ENCODE results near the gene CDH11. TPM values are rescaled to one million over a fixed set of nuclear protein-coding genes. Genes with fewer than 3 reads are reported as not detected.

Gene CDH11
- total RNA-seq, 2 experiments from 2014 or later: not detected

DNA sequence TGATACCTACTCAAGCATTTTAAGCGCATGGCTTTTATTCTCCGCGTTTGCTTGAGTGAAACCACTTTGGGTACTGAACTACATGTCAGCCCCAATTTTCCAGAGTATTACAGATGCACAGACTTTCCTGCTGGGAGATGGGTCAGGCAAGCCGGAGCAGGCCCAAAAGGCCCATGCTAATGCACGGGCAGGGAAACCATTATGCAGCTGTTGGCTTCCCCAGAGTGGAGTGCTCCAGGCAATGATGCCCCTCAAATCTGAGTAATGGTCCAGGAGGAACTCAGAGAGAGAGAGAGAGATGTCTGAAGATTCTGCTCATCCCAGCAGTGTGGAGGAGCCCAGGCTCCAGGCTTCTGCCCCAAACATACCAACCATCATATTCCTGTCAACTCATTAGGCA lies 80.2 kb downstream of the CDH11 start:
- TF ChIP-seq, protein P1, sequence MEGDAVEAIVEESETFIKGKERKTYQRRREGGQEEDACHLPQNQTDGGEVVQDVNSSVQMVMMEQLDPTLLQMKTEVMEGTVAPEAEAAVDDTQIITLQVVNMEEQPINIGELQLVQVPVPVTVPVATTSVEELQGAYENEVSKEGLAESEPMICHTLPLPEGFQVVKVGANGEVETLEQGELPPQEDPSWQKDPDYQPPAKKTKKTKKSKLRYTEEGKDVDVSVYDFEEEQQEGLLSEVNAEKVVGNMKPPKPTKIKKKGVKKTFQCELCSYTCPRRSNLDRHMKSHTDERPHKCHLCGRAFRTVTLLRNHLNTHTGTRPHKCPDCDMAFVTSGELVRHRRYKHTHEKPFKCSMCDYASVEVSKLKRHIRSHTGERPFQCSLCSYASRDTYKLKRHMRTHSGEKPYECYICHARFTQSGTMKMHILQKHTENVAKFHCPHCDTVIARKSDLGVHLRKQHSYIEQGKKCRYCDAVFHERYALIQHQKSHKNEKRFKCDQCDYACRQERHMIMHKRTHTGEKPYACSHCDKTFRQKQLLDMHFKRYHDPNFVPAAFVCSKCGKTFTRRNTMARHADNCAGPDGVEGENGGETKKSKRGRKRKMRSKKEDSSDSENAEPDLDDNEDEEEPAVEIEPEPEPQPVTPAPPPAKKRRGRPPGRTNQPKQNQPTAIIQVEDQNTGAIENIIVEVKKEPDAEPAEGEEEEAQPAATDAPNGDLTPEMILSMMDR (conservative IDR thresholded peaks at IDR 0.05; ENCODE audit: low read length): no peak
- TF ChIP-seq EZH2phosphoT487 (IDR thresholded peaks at IDR 0.05; ENCODE audit: borderline replicate concordance, low read depth, low read length): no peak

DNA sequence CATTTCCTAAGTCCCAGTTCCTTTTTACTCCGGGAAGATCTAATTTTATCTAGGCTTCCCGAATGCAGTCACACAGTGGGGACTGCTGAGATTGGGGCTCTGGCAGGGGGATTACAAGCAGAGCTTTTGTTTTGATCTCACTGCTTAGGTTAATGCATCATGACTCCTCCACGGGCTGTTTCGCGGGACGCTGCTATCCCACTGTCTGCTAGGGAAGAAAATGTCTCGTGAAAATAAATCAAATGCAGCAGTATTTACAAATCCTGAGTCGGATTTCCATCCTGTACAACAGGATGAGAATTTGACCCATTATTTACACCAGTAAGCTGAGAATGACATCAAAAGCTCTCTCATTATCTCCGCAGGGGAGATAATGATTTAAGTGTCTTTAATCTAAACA lies 83.8 kb downstream of the CDH11 start:
- Histone ChIP-seq H3K4me2 (ENCODE audit: low read length) (no peak overlapping the region), H2AFZ (ENCODE audit: low read length) (no peak overlapping the region), H3K4me1 (ENCODE audit: insufficient read depth, low read length, poor library complexity, severe bottlenecking) (no peaks in the 10 kb centered on the region), H3K79me2 (ENCODE audit: insufficient read depth, low read depth, low read length) (no peaks in the 10 kb centered on the region), H3K9me2 (ENCODE audit: insufficient read depth, low read length) (no peaks in the 10 kb centered on the region), H3K4me3 (ENCODE audit: low read depth, low read length, poor library complexity, severe bottlenecking) (no peak overlapping the region), H3K36me3 (ENCODE audit: insufficient read depth, low read length) (no peaks in the 10 kb centered on the region), H4K20me1 (ENCODE audit: insufficient read depth, low read length) (no peaks in the 10 kb centered on the region), H3K27ac (ENCODE audit: low read depth, low read length, poor library complexity, severe bottlenecking) (no peak overlapping the region), H3K9me3 (ENCODE audit: low read length) (no peaks in the 10 kb centered on the region)
- POLR2A ChIA-PET: no interaction called here
- intact Hi-C loops (cut with micrococcal nuclease; ENCODE audit: unreplicated experiment): no loop called here
- BruUV-seq (replicated peaks): no TSS peak
- DNase-seq (ENCODE audit: low spot score): no peak
- TF ChIP-seq, protein P1 (conservative IDR thresholded peaks at IDR 0.05; ENCODE audit: low read length): no peak
- TF ChIP-seq EZH2phosphoT487 (IDR thresholded peaks at IDR 0.05; ENCODE audit: borderline replicate concordance, low read depth, low read length): no peak
- CTCF ChIA-PET (ENCODE audit: unreplicated experiment): no interaction called here

More for the DNA sequence above, 80.2 kb downstream of the CDH11 start:
- DNase-seq (ENCODE audit: low spot score): no peak
- Histone ChIP-seq H3K4me2 (ENCODE audit: low read length) (no peak overlapping the region), H3K4me1 (ENCODE audit: insufficient read depth, low read length, poor library complexity, severe bottlenecking) (no peaks in the 10 kb centered on the region), H3K79me2 (ENCODE audit: insufficient read depth, low read depth, low read length) (no peaks in the 10 kb centered on the region), H4K20me1 (ENCODE audit: insufficient read depth, low read length) (no peaks in the 10 kb centered on the region), H3K36me3 (ENCODE audit: insufficient read depth, low read length) (no peaks in the 10 kb centered on the region), H3K9me2 (ENCODE audit: insufficient read depth, low read length) (no peaks in the 10 kb centered on the region), H3K4me3 (ENCODE audit: low read depth, low read length, poor library complexity, severe bottlenecking) (no peak overlapping the region), H3K9me3 (ENCODE audit: low read length) (no peaks in the 10 kb centered on the region), H3K27ac (ENCODE audit: low read depth, low read length, poor library complexity, severe bottlenecking) (no peak overlapping the region), H2AFZ (ENCODE audit: low read length) (no peak overlapping the region)
- POLR2A ChIA-PET: no interaction called here
- intact Hi-C loops (cut with micrococcal nuclease; ENCODE audit: unreplicated experiment): loop anchor here (10.0 kb wide), 1 partner anchor 47 kb away; no protein-coding TSS in a partner anchor
- BruUV-seq (replicated peaks): no TSS peak
- CTCF ChIA-PET (ENCODE audit: unreplicated experiment): no interaction called here

DNA sequence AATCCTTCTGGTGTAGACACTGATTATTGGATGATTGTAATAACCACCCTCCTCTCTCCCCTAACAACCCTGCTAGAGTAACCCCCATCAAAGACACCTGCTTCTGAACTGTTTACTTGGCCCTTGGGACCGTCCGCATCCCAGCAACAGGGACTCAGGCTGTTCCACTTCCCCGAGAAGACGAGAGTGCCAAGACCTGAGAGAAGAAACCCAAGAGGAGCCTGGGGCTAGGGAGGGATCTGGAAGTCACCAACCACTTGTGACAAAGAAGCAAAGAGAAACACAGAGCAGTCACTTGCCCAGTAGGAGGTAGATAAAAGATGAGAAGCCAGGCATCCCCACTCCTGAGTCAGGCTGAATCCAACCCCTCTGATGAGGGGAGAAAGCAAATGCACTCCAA lies 84.3 kb downstream of the CDH11 start:
- Histone ChIP-seq H2AFZ (ENCODE audit: low read length) (no peak overlapping the region), H4K20me1 (ENCODE audit: insufficient read depth, low read length) (no peaks in the 10 kb centered on the region), H3K79me2 (ENCODE audit: insufficient read depth, low read depth, low read length) (no peaks in the 10 kb centered on the region), H3K4me1 (ENCODE audit: insufficient read depth, low read length, poor library complexity, severe bottlenecking) (no peaks in the 10 kb centered on the region), H3K9me2 (ENCODE audit: insufficient read depth, low read length) (no peaks in the 10 kb centered on the region), H3K4me2 (ENCODE audit: low read length) (no peak overlapping the region), H3K4me3 (ENCODE audit: low read depth, low read length, poor library complexity, severe bottlenecking) (no peak overlapping the region), H3K27ac (ENCODE audit: low read depth, low read length, poor library complexity, severe bottlenecking) (no peak overlapping the region), H3K9me3 (ENCODE audit: low read length) (no peaks in the 10 kb centered on the region), H3K36me3 (ENCODE audit: insufficient read depth, low read length) (no peaks in the 10 kb centered on the region)
- TF ChIP-seq, protein P1 (conservative IDR thresholded peaks at IDR 0.05; ENCODE audit: low read length): no peak
- TF ChIP-seq EZH2phosphoT487 (IDR thresholded peaks at IDR 0.05; ENCODE audit: borderline replicate concordance, low read depth, low read length): no peak
- BruUV-seq (replicated peaks): no TSS peak
- POLR2A ChIA-PET: no interaction called here
- CTCF ChIA-PET (ENCODE audit: unreplicated experiment): no interaction called here
- intact Hi-C loops (cut with micrococcal nuclease; ENCODE audit: unreplicated experiment): no loop called here
- DNase-seq (ENCODE audit: low spot score): no peak

Data from OCI-LY7 (cell line).